CD4-positive, alpha-beta T cell treated with Interleukin-21 for 1 hour (primary cell): ENCODE results near the gene GTF2A2.
"Not testable (repeated sequence)": the region's sequence is repeated elsewhere in the genome, so short reads cannot be mapped to it uniquely, and the experiment has no call there.

Experiments used
- DNase-seq: peaks from one replicate; pipeline ENCODE4 v3.0.0-alpha.2; 2020

Gene GTF2A2

DNA sequence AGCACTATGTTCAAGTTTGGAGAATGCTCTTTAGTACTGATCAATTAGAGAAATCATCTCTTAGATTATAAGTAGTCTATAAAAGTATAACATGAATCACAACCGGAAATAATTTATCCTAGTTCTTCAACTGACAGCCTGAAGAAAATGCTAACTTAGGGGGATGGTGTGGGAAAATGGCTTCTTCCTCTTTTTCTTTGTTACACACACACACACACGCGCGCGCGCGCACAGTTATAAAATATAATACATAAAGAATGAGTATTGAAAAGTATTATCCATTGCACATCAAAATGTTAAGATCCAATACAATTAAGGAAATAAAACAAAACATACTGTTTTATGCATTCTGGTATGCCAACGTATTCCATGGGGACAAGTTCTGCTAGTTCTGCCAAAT is 11.2 kb upstream of the GTF2A2 start:
- no peak for DNase-seq

DNA sequence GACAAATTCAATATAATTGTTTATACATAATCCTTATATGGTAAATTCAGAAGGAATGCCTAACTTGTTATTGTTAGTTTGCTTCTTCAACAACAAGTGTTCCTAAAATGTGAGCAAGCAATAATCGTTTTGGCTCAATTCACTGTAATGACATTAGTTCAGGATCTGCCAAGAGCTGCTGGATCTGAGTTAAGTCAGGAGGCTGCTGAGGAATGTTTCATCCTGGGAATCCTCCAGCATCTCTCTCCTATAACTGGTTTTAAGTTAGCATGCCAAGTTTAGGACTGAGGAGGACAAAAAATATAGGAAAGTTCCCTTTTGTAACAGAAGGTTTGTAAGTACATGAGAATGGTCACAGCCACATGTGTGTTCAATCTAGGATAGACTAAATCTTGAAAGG is 4.9 kb upstream of the GTF2A2 start:
- DNase-seq = no peak

DNA sequence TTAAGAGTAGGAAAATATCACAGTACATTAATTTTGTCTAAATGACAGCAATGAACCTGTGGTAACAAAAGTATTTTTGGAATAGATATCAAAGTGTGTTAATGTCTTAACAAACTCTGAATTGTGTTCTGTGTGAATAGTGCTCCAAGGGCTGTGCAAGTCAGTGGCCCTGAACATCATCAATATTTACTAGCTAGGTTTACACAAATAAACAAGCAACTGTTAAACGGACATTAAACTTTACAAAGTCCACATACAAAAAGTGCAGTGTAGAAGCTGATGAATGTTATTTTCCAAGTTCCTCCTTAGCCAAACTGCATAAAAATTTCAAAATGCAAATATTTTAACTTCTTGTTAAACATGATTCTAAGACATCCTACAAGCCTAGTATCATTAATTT is 2.1 kb upstream of the GTF2A2 start:
- DNase-seq = no peak

DNA sequence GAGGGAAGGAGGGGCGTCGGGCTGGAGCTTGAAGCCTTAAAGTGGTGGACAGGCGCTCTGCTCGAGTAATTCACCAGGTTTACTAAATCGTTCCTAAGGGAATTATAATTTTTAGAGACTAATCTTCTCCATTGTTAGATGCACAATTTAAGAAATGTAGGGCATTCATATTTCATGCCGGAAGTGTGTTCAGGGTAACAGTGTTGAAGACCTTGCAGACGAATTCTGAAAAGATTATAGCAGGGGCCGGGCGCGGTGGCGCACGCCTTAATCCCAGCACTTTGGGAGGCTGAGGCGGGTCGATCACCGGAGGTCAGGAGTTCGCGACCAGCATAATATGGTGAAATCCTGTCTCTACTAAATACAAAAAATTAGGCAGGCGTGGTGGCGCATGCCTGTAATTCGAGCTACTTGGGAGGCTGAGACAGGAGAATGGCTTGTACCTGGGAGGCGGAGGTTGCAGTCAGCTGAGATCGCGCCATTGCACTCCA is 365 bp upstream of the GTF2A2 start:
- no peak for DNase-seq

DNA sequence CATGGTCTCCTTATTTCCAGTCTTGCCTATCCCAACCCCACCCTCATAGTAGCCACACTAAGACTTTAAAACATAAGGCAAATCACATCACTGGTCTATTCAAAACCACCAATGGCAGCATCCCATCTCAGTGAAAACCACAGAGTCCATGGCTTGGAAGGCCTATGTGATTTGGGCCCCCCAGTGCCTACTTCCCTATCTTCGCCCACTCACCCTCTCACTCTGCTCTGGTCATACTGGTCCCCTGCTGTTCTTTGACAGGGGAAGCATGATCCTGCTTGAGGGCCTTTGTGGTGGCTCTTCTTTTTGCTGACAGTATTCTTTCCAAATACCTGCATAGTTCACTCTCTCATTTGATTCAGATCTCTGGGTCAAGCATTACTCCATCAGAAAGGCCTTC is 3.3 kb downstream of the GTF2A2 start:
- no peak for DNase-seq

DNA sequence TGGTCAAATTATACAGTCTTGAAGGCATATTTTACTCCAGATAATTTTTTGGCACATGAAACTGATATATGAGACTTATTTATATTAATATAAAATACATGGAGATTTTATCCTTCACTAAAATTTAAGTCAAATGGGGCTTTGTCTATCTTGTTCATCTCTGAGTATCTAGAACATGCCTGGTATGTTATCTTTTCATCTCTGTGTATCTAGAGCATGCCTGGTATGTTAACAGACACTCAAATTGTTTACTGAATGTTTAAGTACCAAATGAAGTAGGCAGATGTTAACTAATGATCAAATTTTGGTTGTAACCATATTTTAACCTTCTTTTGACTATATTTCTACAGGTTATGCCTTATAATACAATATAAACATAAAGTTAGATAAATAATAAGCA is 7.7 kb downstream of the GTF2A2 start:
- no peak for DNase-seq

DNA sequence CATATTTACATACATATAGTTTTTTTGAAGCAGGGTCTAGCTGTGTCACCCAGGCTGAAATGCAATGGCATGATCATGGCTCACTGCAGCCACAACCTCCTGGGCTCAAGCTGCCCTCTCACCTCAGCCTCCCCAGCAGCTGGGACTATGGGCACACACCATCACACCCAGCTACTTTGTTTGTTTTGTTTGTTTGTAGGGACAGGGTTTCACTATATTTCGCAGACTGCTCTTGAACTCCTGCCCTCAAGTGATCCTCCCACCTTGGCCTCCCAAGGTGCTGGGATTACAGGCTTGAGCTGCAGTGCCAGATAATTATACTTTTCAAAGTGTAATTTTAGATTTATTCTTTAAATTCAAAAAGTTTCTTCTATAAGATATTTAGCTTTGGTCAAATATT is 10.2 kb downstream of the GTF2A2 start:
- DNase-seq = no peak

DNA sequence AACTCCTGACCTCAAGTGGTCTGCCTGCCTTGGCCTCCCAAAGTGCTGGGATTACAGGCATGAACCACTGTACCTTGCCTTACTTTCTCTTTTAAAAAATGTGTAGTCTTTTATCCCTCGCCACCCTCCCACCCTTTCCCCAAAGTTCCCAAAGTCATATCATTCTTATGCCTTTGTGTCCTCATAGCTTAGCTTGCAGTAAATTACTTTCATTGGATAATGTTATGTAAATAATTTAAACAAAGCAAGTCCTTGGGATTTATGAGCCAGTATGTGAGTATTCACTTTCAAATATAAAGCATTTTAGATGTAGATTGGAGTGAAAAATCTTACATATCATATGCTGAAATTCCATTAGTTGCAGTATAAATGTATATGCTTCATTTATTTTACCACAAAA is 11.0 kb downstream of the GTF2A2 start:
- no peak for DNase-seq

DNA sequence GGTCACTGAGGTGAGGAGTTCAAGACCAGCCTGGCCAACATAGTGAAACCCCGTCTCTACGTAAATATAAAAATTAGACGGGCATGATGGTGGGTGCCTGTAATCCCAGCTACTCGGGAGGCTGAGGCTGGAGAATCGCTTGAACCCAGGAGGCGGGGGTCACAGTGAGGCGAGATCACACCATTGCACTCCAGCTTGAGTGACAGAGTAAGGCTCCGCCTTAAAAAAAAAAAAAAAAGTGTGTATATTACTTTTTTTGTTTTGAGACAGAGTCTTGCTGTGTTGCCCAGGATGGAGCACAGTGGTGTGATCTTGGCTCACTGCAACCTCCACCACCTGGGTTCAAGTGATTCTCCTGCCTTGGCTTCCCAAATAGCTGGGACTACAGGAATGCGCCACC is 11.5 kb downstream of the GTF2A2 start:
- DNase-seq = not testable (repeated sequence)

DNA sequence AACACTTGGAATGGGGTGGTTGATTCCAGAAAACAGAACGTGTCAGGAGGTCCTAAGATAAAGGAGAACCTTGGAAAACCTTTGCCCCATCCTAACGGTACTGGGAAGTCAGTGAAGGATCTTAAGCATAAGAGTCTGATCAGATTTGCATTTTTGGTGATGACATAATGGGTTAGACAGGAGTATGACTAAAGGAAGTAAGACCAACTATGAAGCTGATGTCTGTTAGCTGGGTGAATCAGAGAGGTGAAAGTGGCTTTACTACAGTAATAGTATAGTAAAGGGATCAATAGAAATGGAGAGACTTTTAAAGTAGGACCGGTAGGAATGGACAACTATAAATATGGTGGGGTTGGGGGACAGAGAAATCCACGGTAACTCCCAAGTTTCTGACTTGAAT is 12.6 kb downstream of the GTF2A2 start:
- DNase-seq = no peak

DNA sequence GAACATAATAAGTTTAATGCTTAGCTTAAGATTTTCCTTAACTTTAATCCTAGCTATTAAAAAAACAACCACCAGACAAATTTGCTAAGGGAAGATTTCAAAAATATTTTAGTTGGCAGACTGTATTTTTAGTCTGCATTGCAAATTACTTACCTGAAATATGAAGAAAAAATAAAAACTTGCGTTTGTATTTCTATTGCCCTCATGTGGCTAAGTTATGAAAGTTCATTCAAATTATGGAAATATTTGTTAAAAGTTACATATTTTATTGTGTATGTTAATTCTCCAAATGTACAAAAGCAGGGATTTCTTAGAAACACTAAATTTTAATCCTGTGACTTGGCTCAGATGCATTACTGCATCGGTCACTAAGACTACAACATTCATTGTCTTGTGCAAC is 15.0 kb downstream of the GTF2A2 start:
- no peak for DNase-seq

DNA sequence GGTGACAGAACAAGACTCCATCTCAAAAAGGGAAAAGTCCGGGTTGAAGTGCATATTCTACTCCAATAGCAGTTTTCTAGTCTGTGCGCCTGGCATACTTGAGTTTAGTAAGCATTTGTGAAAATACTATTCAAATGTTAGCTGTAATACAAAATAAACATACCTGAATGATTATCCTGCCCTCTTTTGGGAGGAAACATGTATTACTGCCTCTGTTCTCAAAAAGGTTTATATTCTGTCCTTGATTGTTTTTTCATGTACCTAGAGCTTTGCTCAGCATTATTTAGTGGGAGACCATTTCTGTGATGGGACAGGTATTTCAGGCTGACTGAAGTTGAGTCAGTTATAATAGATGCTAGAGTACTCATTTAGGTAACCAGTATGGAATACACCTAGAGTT is 19.8 kb downstream of the GTF2A2 start:
- not testable (repeated sequence) for DNase-seq

DNA sequence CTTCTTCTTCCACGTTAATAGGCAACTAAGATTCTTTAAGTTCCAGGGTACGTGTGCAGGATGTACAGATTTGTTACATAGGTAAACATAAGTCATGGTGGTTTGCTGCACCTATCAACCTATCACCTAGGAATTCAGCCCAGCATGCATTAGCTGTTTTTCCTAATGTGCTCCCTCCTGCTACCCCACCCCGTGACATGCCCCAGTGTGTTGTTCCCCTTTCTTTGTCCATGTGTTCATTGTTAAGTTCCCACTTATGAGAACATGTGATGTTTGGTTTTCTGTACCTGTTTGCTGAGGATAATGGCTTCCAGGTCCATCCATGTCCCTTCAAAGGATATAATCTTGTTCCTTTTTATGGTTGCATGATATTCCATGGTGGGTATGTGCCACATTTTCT is 21.1 kb downstream of the GTF2A2 start:
- no peak for DNase-seq

DNA sequence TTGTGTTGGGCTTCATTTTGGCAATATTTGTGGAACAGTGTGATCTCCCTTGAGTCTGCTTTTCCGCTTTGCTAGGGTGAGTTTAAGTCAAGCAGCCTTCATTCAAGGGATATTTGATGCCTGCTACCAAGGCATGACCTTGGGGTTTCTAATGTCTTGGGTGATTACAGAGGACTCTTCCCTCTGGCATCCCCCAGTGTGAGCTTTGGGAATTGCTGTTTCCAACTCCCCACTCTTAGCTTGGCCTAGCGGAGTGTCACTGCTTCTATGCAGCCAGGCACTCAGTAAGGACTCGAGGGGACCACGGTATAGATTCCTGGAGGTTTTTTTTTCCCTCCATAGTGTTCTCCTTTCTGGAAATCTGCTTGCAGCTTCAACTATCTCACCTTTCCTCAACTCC is 24.6 kb downstream of the GTF2A2 start:
- DNase-seq = no peak

DNA sequence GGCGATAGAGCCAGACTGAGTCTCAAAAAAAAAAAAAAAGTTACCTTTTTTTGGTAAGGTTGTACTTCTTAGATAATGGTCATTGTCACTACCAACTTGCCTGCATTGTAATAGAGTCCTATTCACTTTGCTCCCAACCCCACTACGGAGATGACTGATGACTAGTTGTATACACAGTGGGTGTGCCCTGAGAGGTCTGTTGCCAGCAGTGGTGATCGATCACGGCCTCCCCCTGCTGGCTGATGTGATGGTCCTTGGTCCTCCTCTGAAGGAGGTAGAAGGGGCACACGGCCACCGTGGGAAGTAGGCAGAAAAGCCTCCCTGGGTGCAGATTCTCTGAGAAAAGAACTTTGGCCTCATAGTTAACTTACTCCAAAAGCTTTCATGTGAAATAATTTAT is 35.0 kb downstream of the GTF2A2 start:
- DNase-seq = peak; percentile 1

DNA sequence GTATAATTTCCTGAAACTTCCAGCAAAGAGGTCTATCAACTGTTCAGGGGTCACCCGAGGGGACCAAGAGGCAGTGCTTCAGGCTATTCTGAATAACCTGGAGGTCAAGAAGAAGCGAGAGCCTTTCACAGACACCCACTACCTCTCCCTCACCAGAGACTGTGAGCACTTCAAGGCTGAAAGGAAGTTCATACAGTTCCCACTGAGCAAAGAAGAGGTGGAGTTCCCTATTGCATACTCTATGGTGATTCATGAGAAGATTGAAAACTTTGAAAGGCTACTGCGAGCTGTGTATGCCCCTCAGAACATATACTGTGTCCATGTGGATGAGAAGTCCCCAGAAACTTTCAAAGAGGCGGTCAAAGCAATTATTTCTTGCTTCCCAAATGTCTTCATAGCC is 38.9 kb downstream of the GTF2A2 start:
- DNase-seq = no peak

DNA sequence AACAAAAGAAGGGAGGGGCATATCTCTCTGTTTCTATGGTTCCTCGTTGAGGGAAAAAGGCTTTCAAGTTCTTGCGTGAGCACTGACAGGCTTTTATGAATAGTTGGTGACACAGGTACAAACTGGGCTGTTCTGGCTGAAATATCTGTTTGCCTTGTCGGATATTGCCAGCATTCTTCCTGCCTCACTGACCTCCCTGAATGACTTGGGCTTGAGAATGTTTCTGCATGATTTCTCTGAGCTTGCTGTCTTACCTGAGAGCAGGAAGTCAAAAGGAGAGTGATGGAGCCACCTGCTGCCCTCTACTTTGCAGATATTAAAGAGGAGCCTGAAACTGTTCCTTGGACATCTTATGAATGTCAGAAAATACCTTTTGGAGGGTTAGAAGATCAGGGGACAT is 40.9 kb downstream of the GTF2A2 start:
- DNase-seq = no peak

DNA sequence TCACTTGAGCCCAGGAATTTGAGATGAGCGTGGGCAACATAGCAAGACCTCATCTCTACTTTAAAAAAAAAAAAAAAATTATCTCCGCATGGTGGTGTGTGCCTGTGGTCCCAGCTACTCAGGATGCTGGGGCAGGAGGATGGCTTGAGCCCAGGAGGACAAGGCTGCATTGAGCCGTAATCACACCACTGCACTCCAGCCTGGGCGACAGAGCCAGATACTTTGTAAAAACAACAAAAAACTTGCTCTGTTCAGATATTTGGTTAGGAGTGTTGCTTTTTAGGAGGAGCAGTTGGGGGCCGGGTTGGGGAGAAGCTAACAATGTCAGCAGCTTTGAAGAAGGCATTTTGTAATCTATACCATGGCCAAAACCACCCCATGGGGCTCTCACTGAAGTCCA is 41.7 kb downstream of the GTF2A2 start:
- DNase-seq = no peak

DNA sequence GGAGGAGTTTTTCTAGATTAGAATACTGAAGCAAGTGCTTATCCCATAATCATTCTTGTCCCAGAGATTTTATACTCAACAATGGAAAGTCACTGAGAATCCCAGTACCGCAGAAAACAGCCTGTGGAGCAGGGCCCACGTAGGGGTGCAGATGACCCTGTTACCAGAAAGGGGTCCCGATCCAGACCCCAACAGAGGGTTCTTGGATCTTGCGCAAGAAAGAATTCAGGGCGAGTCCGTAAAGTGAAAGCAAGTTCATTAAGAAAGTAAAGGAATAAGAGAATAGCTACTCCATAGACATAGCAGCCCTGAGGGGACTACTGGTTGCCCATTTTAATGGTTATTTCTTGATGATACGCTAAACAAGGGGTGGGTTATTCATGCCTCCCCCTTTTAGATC is 43.2 kb downstream of the GTF2A2 start:
- no peak for DNase-seq

DNA sequence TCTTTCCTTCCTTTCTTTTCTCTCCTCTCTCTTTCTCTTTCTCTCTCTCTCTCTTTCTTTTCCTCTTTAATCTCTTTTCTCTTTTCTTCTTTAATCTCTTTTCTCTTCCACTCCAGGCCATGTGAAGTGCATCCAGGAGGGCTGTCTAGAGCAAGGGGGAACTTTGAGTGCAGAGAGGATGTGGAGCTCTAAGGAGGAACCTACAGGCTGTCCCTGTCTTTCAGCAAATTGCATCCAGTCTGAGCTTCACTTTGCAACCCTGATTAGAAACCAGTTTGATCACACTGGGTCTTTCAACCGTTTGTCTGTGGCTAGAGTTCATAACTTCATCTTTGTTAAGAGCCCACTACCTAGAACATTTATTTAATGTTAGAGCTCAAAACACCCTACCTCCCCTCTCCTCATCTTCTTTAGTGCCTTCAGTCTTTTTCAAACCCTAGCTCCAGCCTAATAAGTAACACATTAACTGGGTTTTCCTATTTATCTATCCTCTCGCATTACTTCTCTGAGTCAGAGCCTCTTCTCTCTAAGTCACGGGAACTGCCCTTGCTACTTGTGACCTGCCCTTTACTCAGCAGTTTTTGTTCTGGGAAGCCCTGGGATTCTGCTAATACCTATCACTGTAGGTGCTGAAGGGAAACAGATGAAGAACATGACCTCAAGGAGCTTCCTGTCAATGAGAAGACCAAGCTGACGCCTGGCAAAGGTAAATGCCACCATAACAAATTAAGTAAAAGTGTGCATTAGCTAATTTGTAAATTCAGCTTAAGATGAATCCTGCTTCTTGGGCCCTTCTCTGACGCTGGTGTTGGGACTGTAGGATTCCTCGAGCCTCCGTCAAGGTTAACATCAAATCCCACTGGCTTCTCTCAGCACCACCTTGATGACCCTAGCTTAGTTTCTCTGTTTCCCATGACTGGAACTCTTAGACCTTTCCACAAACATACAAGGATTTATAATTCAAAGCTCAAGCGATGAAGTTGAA is 45.7 kb downstream of the GTF2A2 start, which contains the start of gene GCNT3:
Gene GCNT3, plus strand, starts transcription at position 508 of the 985 bp plus-strand sequence. CDS start 6,456 bp downstream, outside the sequence.
- no peak for DNase-seq

DNA sequence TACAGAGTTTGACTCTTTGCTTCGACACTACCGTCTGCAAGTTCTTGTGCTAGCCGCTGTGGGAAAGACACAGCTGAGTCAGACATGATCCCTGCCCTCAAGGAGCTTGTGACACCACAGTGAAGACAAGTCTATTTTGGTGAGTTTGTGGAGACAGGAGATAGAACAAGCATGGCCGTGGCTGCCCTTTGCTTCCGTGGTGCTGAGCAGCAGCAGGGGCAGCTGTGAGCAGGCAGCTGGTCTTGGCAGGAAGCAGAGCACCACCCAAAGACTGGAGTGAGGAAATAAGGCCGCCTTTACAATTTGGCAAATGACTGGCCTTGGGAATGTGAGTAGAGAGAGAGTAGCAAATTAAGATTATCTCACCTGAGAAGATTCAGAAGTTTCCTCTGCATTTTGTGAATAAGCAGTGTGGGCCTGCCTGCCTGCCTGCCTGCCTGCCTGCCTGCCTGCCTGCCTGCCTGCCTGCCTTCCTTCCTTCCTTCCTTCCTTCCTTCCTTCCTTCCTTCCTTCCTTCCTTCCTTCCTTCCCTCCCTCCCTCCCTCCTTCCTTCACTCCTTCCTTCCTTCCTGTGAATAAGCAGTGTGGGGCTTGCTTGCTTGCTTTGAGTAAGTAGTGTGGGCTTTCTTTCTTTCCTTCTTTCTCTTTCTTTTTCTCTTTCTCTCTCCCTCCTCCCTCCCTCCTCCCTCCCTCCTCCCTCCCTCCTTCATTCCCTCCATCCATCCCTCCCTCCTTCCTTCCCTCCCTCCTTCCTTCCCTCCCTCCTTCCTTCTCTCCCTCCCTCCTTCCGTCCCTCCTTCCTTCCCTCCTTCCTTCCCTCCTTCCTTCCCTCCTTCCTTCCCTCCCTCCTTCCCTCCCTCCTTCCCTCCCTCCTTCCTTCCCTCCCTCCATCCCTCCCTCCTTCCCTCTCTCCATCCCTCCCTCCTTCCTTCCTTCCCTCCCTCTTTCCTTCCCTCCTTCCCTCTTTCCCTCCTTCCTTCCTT is 47.3 kb downstream of the GTF2A2 start:
- no peak for DNase-seq

DNA sequence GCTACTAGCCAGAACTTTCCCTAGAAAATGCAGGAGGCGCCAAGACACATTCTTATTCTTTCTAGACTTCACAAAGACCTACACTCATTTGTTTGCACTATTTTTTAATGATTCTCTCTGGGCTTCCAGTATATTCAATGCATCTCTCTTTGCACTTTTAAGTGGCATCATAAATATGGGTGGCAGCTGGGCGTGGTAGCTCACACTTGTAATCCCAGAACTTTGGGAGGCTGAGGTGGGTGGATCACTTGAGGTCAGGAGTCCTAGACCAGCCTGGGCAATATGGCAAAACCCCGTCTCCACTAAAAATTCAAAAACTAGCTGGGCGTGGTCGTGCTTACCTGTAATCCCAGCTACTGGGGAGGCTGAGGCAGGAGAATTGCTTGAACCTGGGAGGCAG is 51.3 kb downstream of the GTF2A2 start:
- no peak for DNase-seq

DNA sequence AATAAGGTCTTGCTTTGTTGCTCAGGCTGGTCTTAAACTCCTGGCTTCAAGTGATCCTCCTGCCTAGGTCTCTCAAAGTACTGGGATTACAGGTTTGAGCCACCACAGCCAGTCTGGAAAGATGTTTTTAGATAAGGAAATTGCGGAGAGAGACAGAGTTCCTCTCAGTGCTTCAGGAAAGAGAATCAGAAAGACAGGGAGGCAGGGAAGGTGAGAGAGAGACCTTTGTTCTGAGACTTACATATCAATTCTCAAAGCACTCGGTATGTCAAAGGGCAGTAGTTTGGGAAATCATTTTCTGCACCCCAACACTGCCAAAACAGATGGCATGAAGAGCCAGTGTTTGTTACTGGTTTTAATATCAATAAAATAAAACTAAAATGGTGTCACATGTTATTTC is 58.9 kb downstream of the GTF2A2 start:
- DNase-seq = no peak
